Upper lobe of right lung (tissue), 1 donor: ENCODE data around the gene SMAD6. TPM values are rescaled to one million over a fixed set of nuclear protein-coding genes. Genes with fewer than 3 reads are reported as not detected.
A peak's percentile ranks its signal among the peaks of the same experiment; 100 is the strongest.

ENCODE experiments used
- ATAC-seq: fragments of 200-7000 bp; cut with Tn5 transposase; one replicate; pipeline ENCODE4 v1.9.1; 2020; ENCODE audit warnings: mild to moderate bottlenecking, moderate library complexity
- DNase-seq: peaks from one replicate; pipeline ENCODE4 v3.0.0-alpha.2; 2020
- H3K27ac ChIP-seq: fragments of 200-600 bp; one replicate; pipeline ENCODE4 v1.8.0; 2022
- H3K27me3 ChIP-seq: fragments of 200-600 bp; one replicate; pipeline ENCODE4 v1.8.0; 2022; ENCODE audit warnings: mild to moderate bottlenecking
- H3K36me3 ChIP-seq: fragments of 200-600 bp; one replicate; pipeline ENCODE4 v1.8.0; 2022
- H3K4me1 ChIP-seq: fragments of 200-600 bp; one replicate; pipeline ENCODE4 v1.8.0; 2022
- H3K4me3 ChIP-seq: fragments of 200-600 bp; one replicate; pipeline ENCODE4 v1.8.0; 2022; ENCODE audit warnings: mild to moderate bottlenecking
- H3K9me3 ChIP-seq: fragments of 200-600 bp; one replicate; pipeline ENCODE4 v1.8.0; 2022
- CTCF ChIP-seq: fragments of 200-600 bp; IDR thresholded peaks from one replicate; pipeline ENCODE4 v1.8.0; 2022; ENCODE audit warnings: antibody characterized with exemption
- intact Hi-C: fragments of 100-400 bp; cut with DNase I; formaldehyde crosslinking; loops from one replicate; pipeline ENCODE4 v1.11.0; 2022
- total RNA-seq: library from RNA; stranded (reverse); fragmentation: NEBNext Ultra II Directional; extraction: Animal tissue kit (Norgen Biotek cat#: 25700); gene quantifications from one replicate; pipeline ENCODE4 v1.2.1, GENCODE V29; 2021
- donor health status: DM: no; HTN: yes; CAD: no; lungs with severe emphysema.

SMAD6 gene
- total RNA-seq, 1 donor from 2014 or later, result 167 TPM

DNA sequence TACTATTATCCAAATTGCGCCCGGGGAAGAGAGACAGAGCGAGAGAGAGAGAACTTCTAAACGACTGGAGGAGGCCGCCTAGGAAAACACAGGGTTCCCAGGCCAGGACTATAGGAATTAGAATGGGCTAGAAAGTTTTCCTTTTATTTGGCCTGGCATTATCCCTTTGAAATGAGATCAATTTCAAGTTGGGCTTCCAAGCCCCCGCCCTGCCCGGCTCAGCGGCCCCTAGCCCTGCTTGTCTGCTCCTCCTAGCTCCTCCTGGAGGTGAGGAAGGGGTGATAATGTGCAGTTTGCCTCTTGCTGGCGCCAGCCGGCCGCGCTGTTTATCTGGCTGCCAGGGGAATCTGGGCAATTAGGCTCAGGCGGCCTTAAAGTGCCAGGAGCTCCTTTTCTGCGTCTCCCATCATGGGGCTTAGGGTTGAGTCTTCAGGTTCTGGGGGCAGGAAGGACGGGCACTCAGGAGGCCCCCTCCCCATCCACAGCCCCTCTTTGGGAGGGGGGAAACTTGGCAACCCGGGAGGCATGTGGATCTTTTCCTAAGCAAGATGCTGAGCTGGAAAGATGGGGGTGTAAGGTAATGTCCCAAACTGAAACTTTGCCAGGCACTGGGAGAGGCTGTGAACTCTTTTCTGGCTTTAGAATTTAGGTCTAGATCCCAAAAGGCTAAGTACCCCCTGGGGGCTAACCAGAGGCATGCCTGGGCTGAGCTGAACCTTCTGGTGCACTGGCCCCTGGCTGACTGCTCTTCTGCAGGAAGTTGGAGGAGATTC lies 5.5 kb downstream of the SMAD6 start:
- H3K9me3 ChIP-seq, result no peaks in the 10 kb centered on the region
- ATAC-seq (peak; percentile 24), DNase-seq (peak; percentile 72)
- H3K27me3 ChIP-seq, result no peaks in the 10 kb centered on the region
- H3K4me3 ChIP-seq, result peak overlapping the region; percentile 60
- no peaks in the 10 kb centered on the region for H3K36me3 ChIP-seq
- intact Hi-C loops, result loop anchor here (10.0 kb wide), 1 partner anchor 93 kb away; no protein-coding TSS in a partner anchor
- H3K4me1 ChIP-seq, result peaks cover 43% of the 10 kb centered on the region
- peak overlapping the region; percentile 85 for H3K27ac ChIP-seq
- no peak for TF ChIP-seq CTCF

DNA sequence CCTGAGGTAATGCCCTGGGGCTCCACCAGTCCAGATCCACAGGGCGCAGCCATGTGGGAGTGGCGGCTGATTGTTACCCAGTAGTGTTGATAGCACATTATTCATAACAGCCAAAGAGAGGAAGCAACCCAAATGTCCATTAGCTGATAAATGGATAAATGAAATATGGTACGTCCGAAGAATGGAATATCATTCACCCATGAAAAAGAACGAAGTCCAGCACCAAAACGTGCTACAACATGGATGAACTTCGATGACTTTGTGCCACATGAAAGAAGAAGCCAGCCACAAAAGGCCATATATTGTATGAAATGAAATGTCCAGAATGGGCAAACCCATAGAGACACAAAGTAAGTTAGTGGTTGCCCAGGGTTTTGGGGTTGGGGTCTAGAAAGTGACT lies 6.4 kb downstream of the SMAD6 start:
- ATAC-seq, result no peak
- intact Hi-C loops, result loop anchor here (10.0 kb wide), 1 partner anchor 94 kb away; no protein-coding TSS in a partner anchor
- no peaks in the 10 kb centered on the region for H3K27me3 ChIP-seq

GRCh38 chr15:66709884-66710283 lies 7.8 kb downstream of the SMAD6 start:
- no peak for DNase-seq
- Histone ChIP-seq H3K4me3 (no peak overlapping the region), H3K9me3 (no peaks in the 10 kb centered on the region), H3K36me3 (no peaks in the 10 kb centered on the region), H3K27ac (no peak overlapping the region), H3K4me1 (peaks cover 43% of the 10 kb centered on the region), H3K27me3 (no peaks in the 10 kb centered on the region)
- intact Hi-C loops, result loop anchor here (10.0 kb wide), 1 partner anchor 95 kb away; no protein-coding TSS in a partner anchor
- no peak for TF ChIP-seq CTCF
- no peak for ATAC-seq

More for the DNA sequence above, 6.4 kb downstream of the SMAD6 start:
- Histone ChIP-seq H3K36me3 (no peaks in the 10 kb centered on the region), H3K4me1 (peaks cover 40% of the 10 kb centered on the region), H3K4me3 (peak overlapping the region; percentile 60), H3K27ac (peak overlapping the region; percentile 85), H3K9me3 (no peaks in the 10 kb centered on the region)
- TF ChIP-seq CTCF, result no peak
- no peak for DNase-seq

GRCh38 chr15:66711260-66711659 lies 9.2 kb downstream of the SMAD6 start:
- ATAC-seq (no peak), DNase-seq (no peak)
- Histone ChIP-seq H3K27ac (no peak overlapping the region), H3K4me1 (peaks cover 46% of the 10 kb centered on the region), H3K27me3 (no peaks in the 10 kb centered on the region), H3K9me3 (no peaks in the 10 kb centered on the region), H3K36me3 (peaks cover under 1% of the 10 kb centered on the region), H3K4me3 (no peak overlapping the region)
- TF ChIP-seq CTCF, result no peak
- intact Hi-C loops, result no loop called here

- no peak for DNase-seq
- intact Hi-C loops, result no loop called here
- Histone ChIP-seq H3K4me1 (peaks cover 45% of the 10 kb centered on the region), H3K36me3 (peaks cover 6% of the 10 kb centered on the region), H3K9me3 (no peaks in the 10 kb centered on the region), H3K27me3 (no peaks in the 10 kb centered on the region), H3K27ac (no peak overlapping the region), H3K4me3 (no peak overlapping the region)
- no peak for ATAC-seq
- TF ChIP-seq CTCF, result no peak
Observed at GRCh38 chr15:66711862-66712261, 9.8 kb downstream of the SMAD6 start.
